Trophoblast cell (in vitro differentiated cells and primary cell): ENCODE measurements around the gene CCDC127.
A peak's percentile ranks its signal among the peaks of the same experiment; 100 is the strongest.
"Not testable (repeated sequence)": the region's sequence is repeated elsewhere in the genome, so short reads cannot be mapped to it uniquely, and the experiment has no call there.

Experiments
- DNase-seq, 2 donors: peaks; one replicate each; pipeline ENCODE4 v3.0.0-alpha.2; 2016
- H2AFZ ChIP-seq: 2 replicates; pipeline ENCODE4 v1.6.1; 2013; ENCODE audit warnings: low read length, moderate library complexity, mild to moderate bottlenecking; ENCODE audit not compliant: insufficient read depth, poor library complexity
- H2AK5ac ChIP-seq: 2 replicates; pipeline ENCODE4 v1.6.1; 2013; ENCODE audit warnings: mild to moderate bottlenecking, low read length
- H2BK120ac ChIP-seq: 2 replicates; pipeline ENCODE4 v1.6.1; 2013; ENCODE audit warnings: low read length, mild to moderate bottlenecking, moderate library complexity; ENCODE audit not compliant: insufficient read depth, poor library complexity
- H2BK12ac ChIP-seq: 2 replicates; pipeline ENCODE4 v1.6.1; 2013; ENCODE audit warnings: mild to moderate bottlenecking, low read length, moderate library complexity
- H2BK5ac ChIP-seq: 2 replicates; pipeline ENCODE4 v1.6.1; 2013; ENCODE audit warnings: low read length, low read depth, moderate library complexity, mild to moderate bottlenecking; ENCODE audit not compliant: poor library complexity
- H3K14ac ChIP-seq: 2 replicates; pipeline ENCODE4 v1.6.1; 2013; ENCODE audit warnings: mild to moderate bottlenecking, low read length
- H3K18ac ChIP-seq: 2 replicates; pipeline ENCODE4 v1.6.1; 2013; ENCODE audit warnings: mild to moderate bottlenecking, low read length
- H3K23ac ChIP-seq: 2 replicates; pipeline ENCODE4 v1.6.1; 2013; ENCODE audit warnings: low read length
- H3K27ac ChIP-seq: 2 replicates; pipeline ENCODE4 v1.5.1; 2013; ENCODE audit warnings: low read depth, mild to moderate bottlenecking, inconsistent platforms, low read length, moderate library complexity
- H3K27me3 ChIP-seq: 2 replicates; pipeline ENCODE4 v1.6.1; 2013; ENCODE audit warnings: inconsistent platforms, mild to moderate bottlenecking, low read length, moderate library complexity; ENCODE audit not compliant: insufficient read depth
- H3K36me3 ChIP-seq, 2 experiments: 1 replicate in 1 of 2; 2 replicates in 1 of 2; pipeline ENCODE4 v1.6.1; 2013; ENCODE audit warnings: low read length in 2 of 2, mild to moderate bottlenecking in 2 of 2, moderate library complexity in 1 of 2; ENCODE audit not compliant: insufficient read depth in 2 of 2, control insufficient read depth in 1 of 2
- H3K4ac ChIP-seq: 2 replicates; pipeline ENCODE4 v1.6.1; 2013; ENCODE audit warnings: low read depth, mild to moderate bottlenecking, low read length, moderate library complexity
- H3K4me1 ChIP-seq, 2 experiments: 1 replicate in 1 of 2; 2 replicates in 1 of 2; pipeline ENCODE4 v1.6.1; 2013; ENCODE audit warnings: low read length in 2 of 2, mild to moderate bottlenecking in 2 of 2, moderate library complexity in 1 of 2; ENCODE audit not compliant: insufficient read depth in 2 of 2, control insufficient read depth in 1 of 2
- H3K4me2 ChIP-seq: 2 replicates; pipeline ENCODE4 v1.6.1; 2013; ENCODE audit warnings: inconsistent platforms, mild to moderate bottlenecking, low read length, moderate library complexity
- H3K4me3 ChIP-seq: 2 replicates; pipeline ENCODE4 v1.5.1; 2013; ENCODE audit warnings: mild to moderate bottlenecking, low read depth, low read length, inconsistent platforms
- H3K79me1 ChIP-seq: one replicate; pipeline ENCODE4 v1.6.1; 2013; ENCODE audit warnings: low read length
- H3K79me2 ChIP-seq: 2 replicates; pipeline ENCODE4 v1.6.1; 2013; ENCODE audit warnings: low read length, mild to moderate bottlenecking; ENCODE audit not compliant: control insufficient read depth, insufficient read depth, poor library complexity
- H3K9ac ChIP-seq: 2 replicates; pipeline ENCODE4 v1.6.1; 2013; ENCODE audit warnings: mild to moderate bottlenecking, low read length
- H3K9me3 ChIP-seq: 2 replicates; pipeline ENCODE4 v1.6.1; 2013; ENCODE audit warnings: low read depth, mild to moderate bottlenecking, control low read depth, inconsistent platforms, low read length; ENCODE audit not compliant: insufficient read depth
- H4K12ac ChIP-seq: 2 replicates; pipeline ENCODE4 v1.6.1; 2013; ENCODE audit warnings: low read depth, mild to moderate bottlenecking, low read length, moderate library complexity
- H4K8ac ChIP-seq: 2 replicates; pipeline ENCODE4 v1.6.1; 2013; ENCODE audit warnings: low read depth, mild to moderate bottlenecking, low read length, moderate library complexity
- H4K91ac ChIP-seq: one replicate; pipeline ENCODE4 v1.6.1; 2013; ENCODE audit warnings: low read depth, mild to moderate bottlenecking, low read length, moderate library complexity
- WGBS: extraction: QIAGEN DNeasy Blood & Tissue Kit; methylation state at CpG from one replicate; pipeline ENCODE4 v1.1.7; 2013; ENCODE audit warnings: missing lambda C conversion rate; ENCODE audit not compliant: insufficient read length, insufficient coverage; ENCODE audit errors: extremely low coverage; 5-methylcytosine and 5-hydroxymethylcytosine counted together

CCDC127 gene

GRCh38 chr5:251016-251415 lies 33.1 kb upstream of the CCDC127 start:
- not testable (repeated sequence) for H3K18ac ChIP-seq, H3K79me2 ChIP-seq, H3K14ac ChIP-seq, H3K27me3 ChIP-seq, H3K79me1 ChIP-seq, H3K4me3 ChIP-seq, H3K9me3 ChIP-seq, H4K12ac ChIP-seq, H2AK5ac ChIP-seq, H3K23ac ChIP-seq, H2BK120ac ChIP-seq, H3K4me2 ChIP-seq, H4K91ac ChIP-seq, H3K9ac ChIP-seq, H2BK12ac ChIP-seq, H2BK5ac ChIP-seq, DNase-seq, H3K4me1 ChIP-seq, H3K27ac ChIP-seq, H2AFZ ChIP-seq, H4K8ac ChIP-seq, H3K4ac ChIP-seq
- H3K36me3 ChIP-seq: peaks cover 37 to 51% of the 10 kb centered on the region in 2 experiments
- no CpG with 5 or more reads among the region's 12 CpGs for WGBS

- H3K79me2 ChIP-seq, H2BK120ac ChIP-seq, H3K9me3 ChIP-seq, H2AFZ ChIP-seq, H3K27ac ChIP-seq, H3K4me3 ChIP-seq, H3K9ac ChIP-seq, H4K91ac ChIP-seq, H3K4ac ChIP-seq, H3K18ac ChIP-seq, H4K8ac ChIP-seq, H3K27me3 ChIP-seq, H2BK5ac ChIP-seq, DNase-seq, H4K12ac ChIP-seq, H3K14ac ChIP-seq, H3K4me1 ChIP-seq, H2BK12ac ChIP-seq, H3K79me1 ChIP-seq, H2AK5ac ChIP-seq, H3K4me2 ChIP-seq, H3K23ac ChIP-seq: not testable (repeated sequence)
- WGBS: no CpG with 5 or more reads among the region's 9 CpGs
- H3K36me3 ChIP-seq: peaks cover 35 to 53% of the 10 kb centered on the region in 2 experiments
Observed at GRCh38 chr5:250396-250795, 32.4 kb upstream of the CCDC127 start.

GRCh38 chr5:245717-246116 lies 27.8 kb upstream of the CCDC127 start:
- H4K12ac ChIP-seq, H2AFZ ChIP-seq, H4K8ac ChIP-seq, H3K4me3 ChIP-seq, H3K79me1 ChIP-seq, H2AK5ac ChIP-seq, H2BK5ac ChIP-seq, H3K4ac ChIP-seq, H3K14ac ChIP-seq, H3K23ac ChIP-seq, H3K4me1 ChIP-seq, H4K91ac ChIP-seq, H3K27ac ChIP-seq, H2BK120ac ChIP-seq, H3K79me2 ChIP-seq, H3K4me2 ChIP-seq, H2BK12ac ChIP-seq, H3K27me3 ChIP-seq, H3K9ac ChIP-seq, H3K18ac ChIP-seq: not testable (repeated sequence)
- H3K36me3 ChIP-seq: peaks cover 33 to 50% of the 10 kb centered on the region in 2 experiments
- peak; percentile 62 to 92 for DNase-seq
- peaks cover 14% of the 10 kb centered on the region for H3K9me3 ChIP-seq
- no CpG with 5 or more reads among the region's 5 CpGs for WGBS

GRCh38 chr5:243683-244367 lies 25.9 kb upstream of the CCDC127 start:
- H3K79me1 ChIP-seq, H3K14ac ChIP-seq, H3K4ac ChIP-seq, H2BK5ac ChIP-seq, H4K91ac ChIP-seq, H2BK12ac ChIP-seq, H4K8ac ChIP-seq, H2AK5ac ChIP-seq, H3K9ac ChIP-seq, H3K4me2 ChIP-seq, DNase-seq, H2AFZ ChIP-seq, H3K79me2 ChIP-seq, H3K4me1 ChIP-seq, H4K12ac ChIP-seq, H3K23ac ChIP-seq, H3K4me3 ChIP-seq, H3K27me3 ChIP-seq, H3K27ac ChIP-seq, H2BK120ac ChIP-seq, H3K18ac ChIP-seq: not testable (repeated sequence)
- peaks cover 39 to 56% of the 10 kb centered on the region in 2 experiments for H3K36me3 ChIP-seq
- peaks cover 13% of the 10 kb centered on the region for H3K9me3 ChIP-seq
- WGBS: no CpG with 5 or more reads among the region's 12 CpGs
